ENCODE measurements around the gene SPEF1.

The SPEF1 gene

DNA sequence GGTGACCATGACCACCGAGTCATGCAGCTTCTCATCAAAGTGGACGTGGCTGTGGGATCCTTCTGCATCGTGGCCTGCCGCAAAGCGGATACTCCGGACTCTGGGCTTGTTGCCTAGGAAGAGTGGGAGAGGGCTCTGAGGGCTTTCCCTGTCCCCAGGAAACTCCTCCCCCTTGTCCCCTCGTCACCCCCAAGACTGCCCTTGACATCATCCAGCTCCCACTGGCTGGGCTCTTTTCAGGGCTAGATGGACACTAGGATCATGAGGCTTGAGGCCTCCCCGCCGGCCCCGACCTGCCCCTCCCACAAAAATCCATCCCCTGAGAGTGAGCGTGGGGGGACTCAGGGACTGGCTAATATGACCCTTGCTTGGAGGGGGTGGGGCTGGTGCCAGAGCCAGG is 22.7 kb downstream of the SPEF1 start:
- no peak overlapping the region for H4K91ac ChIP-seq (ENCODE audit: low read depth, low read length, poor library complexity)
- no peak overlapping the region for H2BK12ac ChIP-seq (ENCODE audit: low read length)
- WGBS, 2 donors (ENCODE audit: extremely low coverage in 2 of 2, insufficient read length in 2 of 2, insufficient replicate concordance in 1 of 2), result no CpG with 5 or more reads among the region's 11 CpGs
- peaks cover 5% of the 10 kb centered on the region for H3K79me1 ChIP-seq (ENCODE audit: low read depth, low read length)
- peak overlapping the region; percentile 27 for H2BK15ac ChIP-seq (ENCODE audit: low read length)
- H3K27me3 ChIP-seq (ENCODE audit: control insufficient read depth in 3 of 3, insufficient read depth in 3 of 3, low read depth in 1 of 3, low read length in 3 of 3), result no peaks in the 10 kb centered on the region
- no peak overlapping the region for H3K4me2 ChIP-seq (ENCODE audit: insufficient read depth, low read length, poor library complexity, severe bottlenecking)
- H3K9me3 ChIP-seq (replicated peaks in 1 of 2; ENCODE audit: control insufficient read depth in 2 of 2, insufficient read depth in 1 of 2, low read depth in 1 of 2, low read length in 2 of 2), result no peaks in the 10 kb centered on the region
- H2AFZ ChIP-seq (ENCODE audit: low read length), result no peak overlapping the region
- no peak overlapping the region for H3K27ac ChIP-seq (replicated peaks; ENCODE audit: low read length)
- no peak overlapping the region for H2BK120ac ChIP-seq (ENCODE audit: low read depth, low read length)
- no peak overlapping the region for H3K14ac ChIP-seq (ENCODE audit: low read length)
- peak overlapping the region; percentile 65 for H2AK5ac ChIP-seq (ENCODE audit: low read depth, low read length)
- no peak overlapping the region for H3K23ac ChIP-seq (ENCODE audit: low read depth, low read length, poor library complexity)
- peak overlapping the region; percentile 45 for H3K18ac ChIP-seq (ENCODE audit: low read length)
- H2BK5ac ChIP-seq (ENCODE audit: low read length), result peak overlapping the region; percentile 6
- H3K4ac ChIP-seq (ENCODE audit: low read length), result no peak overlapping the region
- no peak for DNase-seq (ENCODE audit: low spot score)
- H3K9ac ChIP-seq (ENCODE audit: low read depth, low read length, poor library complexity), result no peak overlapping the region
- H3K4me3 ChIP-seq (ENCODE audit: low read length in 2 of 2), result no peak overlapping the region
- H3K4me1 ChIP-seq (ENCODE audit: control insufficient read depth in 2 of 2, insufficient read depth in 1 of 2, low read depth in 1 of 2, low read length in 2 of 2), result peaks cover 0 to 18% of the 10 kb centered on the region in 2 donors
- H4K8ac ChIP-seq (ENCODE audit: low read depth, low read length), result no peak overlapping the region
- H3K36me3 ChIP-seq (replicated peaks in 1 of 2; ENCODE audit: control insufficient read depth in 2 of 2, insufficient read depth in 2 of 2, low read length in 2 of 2), result peaks cover 6 to 44% of the 10 kb centered on the region in 2 donors

DNA sequence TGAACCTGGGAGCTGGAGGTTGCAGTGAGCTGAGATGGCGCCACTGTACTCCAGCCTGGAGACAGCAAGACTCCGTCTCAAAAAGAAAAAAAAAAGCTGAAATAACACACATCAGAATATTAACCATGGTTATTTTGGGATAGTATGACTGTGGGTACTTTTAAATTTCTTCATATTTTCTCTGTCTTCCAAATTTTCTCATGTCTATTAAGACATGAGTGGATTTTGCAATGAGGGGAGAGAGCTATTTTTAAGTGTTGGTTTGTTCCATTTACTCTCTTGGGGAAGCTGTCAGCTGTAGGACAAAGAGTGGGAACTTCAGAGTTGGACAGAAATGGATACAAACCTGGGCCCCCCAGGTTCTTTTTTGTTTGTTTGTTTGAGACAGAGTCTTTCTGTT is 24.0 kb downstream of the SPEF1 start:
- H3K36me3 ChIP-seq (replicated peaks in 1 of 2; ENCODE audit: control insufficient read depth in 2 of 2, insufficient read depth in 2 of 2, low read length in 2 of 2), result peaks cover 6 to 44% of the 10 kb centered on the region in 2 donors
- H3K27me3 ChIP-seq (ENCODE audit: control insufficient read depth in 3 of 3, insufficient read depth in 3 of 3, low read depth in 1 of 3, low read length in 3 of 3), result peaks cover 0 to 7% (median 0%) of the 10 kb centered on the region in 3 experiments
- WGBS, 2 donors (ENCODE audit: extremely low coverage in 2 of 2, insufficient read length in 2 of 2, insufficient replicate concordance in 1 of 2), result no CpG with 5 or more reads among the region's 2 CpGs
- no peak overlapping the region for H3K4me2 ChIP-seq (ENCODE audit: insufficient read depth, low read length, poor library complexity, severe bottlenecking)
- no peak overlapping the region for H2BK5ac ChIP-seq (ENCODE audit: low read length)
- peaks cover 0 to 18% of the 10 kb centered on the region in 2 donors for H3K4me1 ChIP-seq (ENCODE audit: control insufficient read depth in 2 of 2, insufficient read depth in 1 of 2, low read depth in 1 of 2, low read length in 2 of 2)
- H3K18ac ChIP-seq (ENCODE audit: low read length), result no peak overlapping the region
- no peak overlapping the region for H2AK5ac ChIP-seq (ENCODE audit: low read depth, low read length)
- H2BK120ac ChIP-seq (ENCODE audit: low read depth, low read length), result no peak overlapping the region
- no peak overlapping the region for H3K14ac ChIP-seq (ENCODE audit: low read length)
- H2AFZ ChIP-seq (ENCODE audit: low read length), result no peak overlapping the region
- no peak overlapping the region for H3K27ac ChIP-seq (replicated peaks; ENCODE audit: low read length)
- no peaks in the 10 kb centered on the region for H3K9me3 ChIP-seq (replicated peaks in 1 of 2; ENCODE audit: control insufficient read depth in 2 of 2, insufficient read depth in 1 of 2, low read depth in 1 of 2, low read length in 2 of 2)
- no peak overlapping the region for H3K9ac ChIP-seq (ENCODE audit: low read depth, low read length, poor library complexity)
- H2BK12ac ChIP-seq (ENCODE audit: low read length), result no peak overlapping the region
- no peak overlapping the region for H3K4ac ChIP-seq (ENCODE audit: low read length)
- H3K4me3 ChIP-seq (ENCODE audit: low read length in 2 of 2), result no peak overlapping the region
- DNase-seq (ENCODE audit: low spot score), result no peak
- H2BK15ac ChIP-seq (ENCODE audit: low read length), result no peak overlapping the region
- no peak overlapping the region for H4K91ac ChIP-seq (ENCODE audit: low read depth, low read length, poor library complexity)
- peaks cover 5% of the 10 kb centered on the region for H3K79me1 ChIP-seq (ENCODE audit: low read depth, low read length)
- no peak overlapping the region for H4K8ac ChIP-seq (ENCODE audit: low read depth, low read length)
- no peak overlapping the region for H3K23ac ChIP-seq (ENCODE audit: low read depth, low read length, poor library complexity)

DNA sequence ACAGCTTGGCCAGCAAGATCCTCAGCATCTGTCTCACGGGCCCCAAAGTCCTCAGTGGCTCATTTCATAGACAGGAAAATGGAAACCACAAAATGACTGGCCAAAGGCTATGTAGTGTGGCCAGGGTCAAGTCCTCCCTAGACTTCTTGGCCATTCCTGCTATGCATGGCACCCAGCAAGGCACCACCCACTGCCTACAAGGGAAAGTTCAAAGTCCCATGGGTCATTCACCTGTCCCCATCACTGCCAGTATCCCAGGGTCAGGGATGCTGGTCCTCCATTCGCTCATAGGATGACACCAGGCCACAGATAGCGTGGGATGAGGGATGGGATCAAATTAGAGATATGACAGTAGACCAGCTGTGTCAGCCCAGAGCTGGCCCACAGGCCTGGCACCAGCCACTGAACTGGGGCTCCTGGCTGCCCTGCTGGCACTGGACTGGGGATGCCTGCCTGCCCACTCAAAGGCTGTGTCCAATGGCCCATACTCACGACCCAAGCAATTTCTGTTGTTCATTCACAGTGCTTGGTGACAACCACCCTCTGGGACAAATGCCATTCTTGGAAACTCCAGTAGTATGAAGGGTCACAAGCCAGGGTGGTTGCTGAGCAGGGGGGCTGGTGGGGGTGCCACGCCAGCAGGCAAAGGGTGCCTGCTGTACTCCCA is 25.3 kb downstream of the SPEF1 start:
- H2BK12ac ChIP-seq (ENCODE audit: low read length), result no peak overlapping the region
- no peak overlapping the region for H3K14ac ChIP-seq (ENCODE audit: low read length)
- H2AFZ ChIP-seq (ENCODE audit: low read length), result no peak overlapping the region
- H3K9me3 ChIP-seq (replicated peaks in 1 of 2; ENCODE audit: control insufficient read depth in 2 of 2, insufficient read depth in 1 of 2, low read depth in 1 of 2, low read length in 2 of 2), result no peaks in the 10 kb centered on the region
- H3K4me1 ChIP-seq (ENCODE audit: control insufficient read depth in 2 of 2, insufficient read depth in 1 of 2, low read depth in 1 of 2, low read length in 2 of 2), result peaks cover 0 to 16% of the 10 kb centered on the region in 2 donors
- H4K91ac ChIP-seq (ENCODE audit: low read depth, low read length, poor library complexity), result no peak overlapping the region
- DNase-seq (ENCODE audit: low spot score), result no peak
- no peak overlapping the region for H3K27ac ChIP-seq (replicated peaks; ENCODE audit: low read length)
- H2BK5ac ChIP-seq (ENCODE audit: low read length), result no peak overlapping the region
- H2BK120ac ChIP-seq (ENCODE audit: low read depth, low read length), result no peak overlapping the region
- no peak overlapping the region for H4K8ac ChIP-seq (ENCODE audit: low read depth, low read length)
- peak overlapping the region; percentile 29 for H3K23ac ChIP-seq (ENCODE audit: low read depth, low read length, poor library complexity)
- no peak overlapping the region for H3K9ac ChIP-seq (ENCODE audit: low read depth, low read length, poor library complexity)
- H2AK5ac ChIP-seq (ENCODE audit: low read depth, low read length), result peak overlapping the region; percentile 14
- no peak overlapping the region for H3K4me2 ChIP-seq (ENCODE audit: insufficient read depth, low read length, poor library complexity, severe bottlenecking)
- WGBS, 2 donors (ENCODE audit: extremely low coverage in 2 of 2, insufficient read length in 2 of 2, insufficient replicate concordance in 1 of 2), result no CpG with 5 or more reads among the region's 5 CpGs
- peaks cover 0 to 21% (median 6%) of the 10 kb centered on the region in 3 experiments for H3K27me3 ChIP-seq (ENCODE audit: control insufficient read depth in 3 of 3, insufficient read depth in 3 of 3, low read depth in 1 of 3, low read length in 3 of 3)
- peaks cover 5% of the 10 kb centered on the region for H3K79me1 ChIP-seq (ENCODE audit: low read depth, low read length)
- no peak overlapping the region for H3K18ac ChIP-seq (ENCODE audit: low read length)
- no peak overlapping the region for H2BK15ac ChIP-seq (ENCODE audit: low read length)
- peaks cover 6 to 42% of the 10 kb centered on the region in 2 donors for H3K36me3 ChIP-seq (replicated peaks in 1 of 2; ENCODE audit: control insufficient read depth in 2 of 2, insufficient read depth in 2 of 2, low read length in 2 of 2)
- no peak overlapping the region for H3K4me3 ChIP-seq (ENCODE audit: low read length in 2 of 2)
- H3K4ac ChIP-seq (ENCODE audit: low read length), result no peak overlapping the region

DNA sequence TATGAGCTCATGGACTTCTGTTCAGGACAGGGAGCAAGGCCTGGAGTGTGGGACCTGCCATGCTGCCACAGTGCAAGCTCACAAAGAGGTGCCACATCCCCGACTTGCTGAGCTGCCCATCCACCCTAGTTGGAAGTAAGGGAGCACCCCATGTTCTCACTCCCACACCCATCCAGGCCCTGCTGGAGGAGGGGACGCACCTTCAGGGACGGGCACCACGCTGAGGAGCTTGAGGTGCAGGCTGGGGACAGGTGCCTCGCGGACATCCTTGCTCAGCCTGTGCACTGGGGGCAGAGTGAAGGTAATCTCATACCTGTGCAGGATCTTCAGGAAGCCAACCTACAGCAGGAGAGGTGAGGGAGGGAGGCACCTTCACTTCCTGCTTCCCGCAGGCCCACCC is 26.0 kb downstream of the SPEF1 start:
- peaks cover 6 to 45% of the 10 kb centered on the region in 2 donors for H3K36me3 ChIP-seq (replicated peaks in 1 of 2; ENCODE audit: control insufficient read depth in 2 of 2, insufficient read depth in 2 of 2, low read length in 2 of 2)
- peak overlapping the region; percentile 80 for H3K23ac ChIP-seq (ENCODE audit: low read depth, low read length, poor library complexity)
- H3K9me3 ChIP-seq (replicated peaks in 1 of 2; ENCODE audit: control insufficient read depth in 2 of 2, insufficient read depth in 1 of 2, low read depth in 1 of 2, low read length in 2 of 2), result no peaks in the 10 kb centered on the region
- no peak overlapping the region for H4K8ac ChIP-seq (ENCODE audit: low read depth, low read length)
- H2BK12ac ChIP-seq (ENCODE audit: low read length), result no peak overlapping the region
- H3K79me1 ChIP-seq (ENCODE audit: low read depth, low read length), result peaks cover 3% of the 10 kb centered on the region
- H3K4me2 ChIP-seq (ENCODE audit: insufficient read depth, low read length, poor library complexity, severe bottlenecking), result no peak overlapping the region
- H2BK5ac ChIP-seq (ENCODE audit: low read length), result peak overlapping the region; percentile 62
- no peak for DNase-seq (ENCODE audit: low spot score)
- no peak overlapping the region for H2BK15ac ChIP-seq (ENCODE audit: low read length)
- no peak overlapping the region for H3K27ac ChIP-seq (replicated peaks; ENCODE audit: low read length)
- WGBS, 2 donors (ENCODE audit: extremely low coverage in 2 of 2, insufficient read length in 2 of 2, insufficient replicate concordance in 1 of 2), result no CpG with 5 or more reads among the region's 7 CpGs
- no peak overlapping the region for H2BK120ac ChIP-seq (ENCODE audit: low read depth, low read length)
- H2AFZ ChIP-seq (ENCODE audit: low read length), result no peak overlapping the region
- H3K27me3 ChIP-seq (ENCODE audit: control insufficient read depth in 3 of 3, insufficient read depth in 3 of 3, low read depth in 1 of 3, low read length in 3 of 3), result peaks cover 0 to 27% (median 6%) of the 10 kb centered on the region in 3 experiments
- peaks cover 0 to 11% of the 10 kb centered on the region in 2 donors for H3K4me1 ChIP-seq (ENCODE audit: control insufficient read depth in 2 of 2, insufficient read depth in 1 of 2, low read depth in 1 of 2, low read length in 2 of 2)
- H3K9ac ChIP-seq (ENCODE audit: low read depth, low read length, poor library complexity), result no peak overlapping the region
- H3K4me3 ChIP-seq (ENCODE audit: low read length in 2 of 2), result no peak overlapping the region
- H3K4ac ChIP-seq (ENCODE audit: low read length), result no peak overlapping the region
- H4K91ac ChIP-seq (ENCODE audit: low read depth, low read length, poor library complexity), result no peak overlapping the region
- H3K18ac ChIP-seq (ENCODE audit: low read length), result no peak overlapping the region
- H3K14ac ChIP-seq (ENCODE audit: low read length), result no peak overlapping the region
- peak overlapping the region; percentile 14 for H2AK5ac ChIP-seq (ENCODE audit: low read depth, low read length)
